CD4-positive, CD25-positive, alpha-beta regulatory T cell (primary cell): ENCODE results near the gene ECT2L. TPM values are rescaled to one million over a fixed set of nuclear protein-coding genes. Genes with fewer than 3 reads are reported as not detected.

ENCODE experiments used
- ATAC-seq, 2 donors: fragments of 150-1000 bp; cut with Tn5 transposase; one replicate each; pipeline ENCODE4 v1.10.0; 2021; ENCODE audit warnings: low read depth in 2 of 2, moderate number of reproducible peaks in 2 of 2, moderate library complexity in 1 of 2
- DNase-seq, 3 donors: peaks; one replicate each; pipeline versions ENCODE4 v3.0.0 to v3.0.0-alpha.2; 2012 to 2022; ENCODE audit warnings: mixed read lengths in 1 of 3
- H3K27ac ChIP-seq: one replicate; pipeline ENCODE4 v1.7.0; 2013; ENCODE audit warnings: mild to moderate bottlenecking, low read length; ENCODE audit not compliant: insufficient read depth, poor library complexity, severe bottlenecking
- H3K27me3 ChIP-seq: one replicate; pipeline ENCODE4 v1.7.0; 2013; ENCODE audit warnings: low read length; ENCODE audit not compliant: control insufficient read depth, insufficient read depth
- H3K36me3 ChIP-seq: one replicate; pipeline ENCODE4 v1.7.0; 2013; ENCODE audit warnings: mild to moderate bottlenecking, low read length, moderate library complexity; ENCODE audit not compliant: control insufficient read depth, insufficient read depth
- H3K4me1 ChIP-seq: 2 replicates; pipeline ENCODE4 v1.7.0; 2013; ENCODE audit warnings: mild to moderate bottlenecking, low read length; ENCODE audit not compliant: insufficient read depth, control insufficient read depth, poor library complexity, severe bottlenecking
- H3K4me3 ChIP-seq: one replicate; pipeline ENCODE4 v1.7.0; 2013; ENCODE audit warnings: low read depth, mild to moderate bottlenecking, low read length, moderate library complexity
- H3K9me3 ChIP-seq, 2 experiments: 1 replicate in 1 of 2; 2 replicates in 1 of 2; pipeline ENCODE4 v1.7.0; 2013; ENCODE audit warnings: low read length in 2 of 2, mild to moderate bottlenecking in 1 of 2, moderate library complexity in 1 of 2; ENCODE audit not compliant: control insufficient read depth in 2 of 2
- H3K27ac Mint-ChIP-seq, 3 donors: one replicate each; pipeline ENCODE4 v1.8.0; 2020 to 2022; ENCODE audit warnings: mild to moderate bottlenecking in 3 of 3, mixed read lengths in 3 of 3, moderate library complexity in 2 of 3
- H3K27me3 Mint-ChIP-seq: one replicate; pipeline ENCODE4 v1.8.0; 2022; ENCODE audit warnings: mild to moderate bottlenecking, mixed read lengths
- H3K36me3 Mint-ChIP-seq: one replicate; pipeline ENCODE4 v1.8.0; 2020; ENCODE audit warnings: mixed read lengths
- H3K4me1 Mint-ChIP-seq, 4 donors: one replicate each; pipeline ENCODE4 v1.8.0; 2020 to 2022; ENCODE audit warnings: mixed read lengths in 4 of 4, mild to moderate bottlenecking in 1 of 4
- H3K4me3 Mint-ChIP-seq, 4 donors: one replicate each; pipeline ENCODE4 v1.8.0; 2020 to 2022; ENCODE audit warnings: mild to moderate bottlenecking in 4 of 4, mixed read lengths in 4 of 4, moderate library complexity in 3 of 4
- H3K9me3 Mint-ChIP-seq, 7 donors: one replicate each; pipeline ENCODE4 v1.8.0; 2020 to 2022; ENCODE audit warnings: mixed read lengths in 7 of 7, mild to moderate bottlenecking in 3 of 7, moderate library complexity in 2 of 7
- polyA plus RNA-seq, 4 donors: library from polyadenylated mRNA; unstranded; fragments of 300-500 nt; fragmentation: Illumina TruSeq; gene quantifications; one replicate each; pipeline ENCODE4 v1.2.3, GENCODE V29; 2021
- total RNA-seq: library from RNA; stranded (reverse); gene quantifications from one replicate; pipeline ENCODE4 v1.2.3, GENCODE V29; 2022

Gene ECT2L
- total and polyA plus RNA-seq, 5 donors from 2014 or later: 0.03 to 0.10 (median 0.09) TPM; not detected in 2

- DNase-seq (peak in 1 of 3 donors; percentile 37), ATAC-seq (peak in 1 of 2 donors; percentile 37)
- Mint-ChIP-seq H3K9me3 (no peaks in the 10 kb centered on the region), H3K36me3 (peaks cover 48% of the 10 kb centered on the region), H3K4me3 (no peak overlapping the region), H3K27me3 (peaks cover 4% of the 10 kb centered on the region), H3K4me1 (peaks cover 7 to 14% (median 13%) of the 10 kb centered on the region in 4 donors), H3K27ac (peak overlapping the region in 1 of 3 donors; percentile 33)
- Histone ChIP-seq H3K4me3 (no peak overlapping the region), H3K27me3 (no peaks in the 10 kb centered on the region), H3K9me3 (no peaks in the 10 kb centered on the region), H3K36me3 (peaks cover 81% of the 10 kb centered on the region), H3K27ac (no peak overlapping the region), H3K4me1 (peaks cover 4% of the 10 kb centered on the region)
These were observed 8.7 kb upstream of the ECT2L start for GRCh38 chr6:138787138-138787537.

GRCh38 chr6:138796771-138797170 is 884 bp downstream of the ECT2L start:
- no peak overlapping the region for H3K27ac Mint-ChIP-seq
- H3K27me3 ChIP-seq: no peaks in the 10 kb centered on the region

GRCh38 chr6:138797806-138798446 is 2.0 kb downstream of the ECT2L start:
- H3K9me3 Mint-ChIP-seq: peaks cover 0 to 3% (median 0%) of the 10 kb centered on the region in 7 donors
- no peaks in the 10 kb centered on the region for H3K4me1 Mint-ChIP-seq
- Histone ChIP-seq H3K27me3 (peaks cover 2% of the 10 kb centered on the region), H3K36me3 (peaks cover 4% of the 10 kb centered on the region), H3K4me1 (no peaks in the 10 kb centered on the region), H3K27ac (no peak overlapping the region), H3K9me3 (no peaks in the 10 kb centered on the region), H3K4me3 (no peak overlapping the region)
- H3K27ac Mint-ChIP-seq: no peak overlapping the region
- H3K27me3 Mint-ChIP-seq: peaks cover 23% of the 10 kb centered on the region
- no peak for DNase-seq
- H3K36me3 Mint-ChIP-seq: peaks cover 9% of the 10 kb centered on the region
- no peak overlapping the region for H3K4me3 Mint-ChIP-seq
- no peak for ATAC-seq

More at GRCh38 chr6:138796771-138797170, 884 bp downstream of the ECT2L start:
- Histone ChIP-seq H3K27ac (no peak overlapping the region), H3K36me3 (peaks cover 15% of the 10 kb centered on the region), H3K4me1 (no peaks in the 10 kb centered on the region), H3K4me3 (no peak overlapping the region), H3K9me3 (no peaks in the 10 kb centered on the region)
- ATAC-seq (no peak), DNase-seq (no peak)
- H3K9me3 Mint-ChIP-seq: peaks cover 0 to 3% (median 0%) of the 10 kb centered on the region in 7 donors
- no peak overlapping the region for H3K4me3 Mint-ChIP-seq
- H3K4me1 Mint-ChIP-seq: no peaks in the 10 kb centered on the region
- H3K36me3 Mint-ChIP-seq: peaks cover 15% of the 10 kb centered on the region
- H3K27me3 Mint-ChIP-seq: peaks cover 22% of the 10 kb centered on the region

GRCh38 chr6:138800377-138801150 is 4.7 kb downstream of the ECT2L start:
- no peaks in the 10 kb centered on the region for H3K4me1 ChIP-seq
- no peak overlapping the region for H3K4me3 Mint-ChIP-seq
- DNase-seq (no peak), ATAC-seq (no peak)
- H3K27ac Mint-ChIP-seq: no peak overlapping the region
- peaks cover 0 to 3% (median 0%) of the 10 kb centered on the region in 7 donors for H3K9me3 Mint-ChIP-seq
- no peaks in the 10 kb centered on the region for H3K4me1 Mint-ChIP-seq
- no peaks in the 10 kb centered on the region for H3K36me3 Mint-ChIP-seq
- H3K36me3 ChIP-seq: no peaks in the 10 kb centered on the region
- peaks cover 33% of the 10 kb centered on the region for H3K27me3 Mint-ChIP-seq
- no peaks in the 10 kb centered on the region for H3K9me3 ChIP-seq
- no peak overlapping the region for H3K27ac ChIP-seq
- no peak overlapping the region for H3K4me3 ChIP-seq
- H3K27me3 ChIP-seq: peaks cover 2% of the 10 kb centered on the region

- peaks cover 4% of the 10 kb centered on the region for H3K27me3 ChIP-seq
- no peak overlapping the region for H3K27ac ChIP-seq
- H3K4me1 Mint-ChIP-seq: no peaks in the 10 kb centered on the region
- no peak overlapping the region for H3K4me3 ChIP-seq
- H3K36me3 ChIP-seq: no peaks in the 10 kb centered on the region
- H3K36me3 Mint-ChIP-seq: no peaks in the 10 kb centered on the region
- ATAC-seq (no peak), DNase-seq (no peak)
- H3K4me3 Mint-ChIP-seq: no peak overlapping the region
- no peaks in the 10 kb centered on the region for H3K4me1 ChIP-seq
- no peak overlapping the region for H3K27ac Mint-ChIP-seq
- H3K9me3 Mint-ChIP-seq: no peaks in the 10 kb centered on the region
- H3K27me3 Mint-ChIP-seq: peaks cover 38% of the 10 kb centered on the region
- no peaks in the 10 kb centered on the region for H3K9me3 ChIP-seq
These were observed 7.4 kb downstream of the ECT2L start for GRCh38 chr6:138803331-138803730.

GRCh38 chr6:138803861-138804260 is 8.0 kb downstream of the ECT2L start:
- no peak overlapping the region for H3K27ac ChIP-seq
- DNase-seq (no peak), ATAC-seq (no peak)
- H3K9me3 Mint-ChIP-seq: no peaks in the 10 kb centered on the region
- H3K27ac Mint-ChIP-seq: no peak overlapping the region
- no peaks in the 10 kb centered on the region for H3K36me3 Mint-ChIP-seq
- H3K36me3 ChIP-seq: no peaks in the 10 kb centered on the region
- no peak overlapping the region for H3K4me3 Mint-ChIP-seq
- H3K4me1 Mint-ChIP-seq: no peaks in the 10 kb centered on the region
- H3K4me3 ChIP-seq: no peak overlapping the region
- H3K9me3 ChIP-seq: no peaks in the 10 kb centered on the region
- H3K4me1 ChIP-seq: no peaks in the 10 kb centered on the region
- H3K27me3 Mint-ChIP-seq: peaks cover 39% of the 10 kb centered on the region
- H3K27me3 ChIP-seq: peaks cover 4% of the 10 kb centered on the region

GRCh38 chr6:138805016-138805765 is 9.3 kb downstream of the ECT2L start:
- H3K27me3 Mint-ChIP-seq: peaks cover 40% of the 10 kb centered on the region
- Histone ChIP-seq H3K27ac (no peak overlapping the region), H3K4me1 (no peaks in the 10 kb centered on the region), H3K4me3 (no peak overlapping the region), H3K9me3 (no peaks in the 10 kb centered on the region), H3K27me3 (peaks cover 6% of the 10 kb centered on the region), H3K36me3 (no peaks in the 10 kb centered on the region)
- no peaks in the 10 kb centered on the region for H3K36me3 Mint-ChIP-seq
- no peaks in the 10 kb centered on the region for H3K9me3 Mint-ChIP-seq
- no peak overlapping the region for H3K27ac Mint-ChIP-seq
- no peak for ATAC-seq
- no peak for DNase-seq
- H3K4me1 Mint-ChIP-seq: no peaks in the 10 kb centered on the region
- no peak overlapping the region for H3K4me3 Mint-ChIP-seq
